Astrocyte (in vitro differentiated cells and primary cell): ENCODE data around the gene SPRY1. TPM values are rescaled to one million over a fixed set of nuclear protein-coding genes. Genes with fewer than 3 reads are reported as not detected.

ENCODE experiments used
- DNase-seq: peaks from one replicate; pipeline ENCODE4 v3.0.0-alpha.2; 2010; ENCODE audit warnings: low read depth
- FAIRE-seq: peaks from 2 replicates; lab custom pipeline; 2011; peaks lifted over from hg19 to GRCh38; lab: Jason Lieb, UNC
- H2AFZ ChIP-seq: 2 replicates; pipeline ENCODE4 v1.6.0; 2012; ENCODE audit warnings: low read depth, low read length, inconsistent platforms
- H3K27ac ChIP-seq: 2 replicates; pipeline ENCODE4 v1.5.1; 2011; ENCODE audit warnings: low read depth, low read length, inconsistent platforms
- H3K27me3 ChIP-seq: 2 replicates; pipeline ENCODE4 v1.6.0; 2011; ENCODE audit warnings: low read length, inconsistent platforms; ENCODE audit not compliant: insufficient read depth
- H3K36me3 ChIP-seq: 2 replicates; pipeline ENCODE4 v1.5.1; 2011; ENCODE audit warnings: low read length, inconsistent platforms; ENCODE audit not compliant: insufficient read depth
- H3K4me1 ChIP-seq: 2 replicates; pipeline ENCODE4 v1.5.1; 2011; ENCODE audit warnings: low read length, inconsistent platforms; ENCODE audit not compliant: insufficient read depth
- H3K4me2 ChIP-seq: 2 replicates; pipeline ENCODE4 v1.6.0; 2012; ENCODE audit warnings: low read length, inconsistent platforms
- H3K4me3 ChIP-seq: 2 replicates; pipeline ENCODE4 v1.5.1; 2011; ENCODE audit warnings: low read depth, mild to moderate bottlenecking, low read length, inconsistent platforms; ENCODE audit not compliant: insufficient read depth
- H3K79me2 ChIP-seq: 2 replicates; pipeline ENCODE4 v1.6.0; 2012; ENCODE audit warnings: mild to moderate bottlenecking, low read length, inconsistent platforms; ENCODE audit not compliant: insufficient read depth
- H3K9ac ChIP-seq: 2 replicates; pipeline ENCODE4 v1.6.0; 2012; ENCODE audit warnings: mild to moderate bottlenecking, low read length, inconsistent platforms
- H3K9me3 ChIP-seq: 2 replicates; pipeline ENCODE4 v1.5.1; 2012; ENCODE audit warnings: low read depth, mild to moderate bottlenecking, low read length, inconsistent platforms; ENCODE audit not compliant: insufficient read depth
- H4K20me1 ChIP-seq: 2 replicates; pipeline ENCODE4 v1.6.0; 2012; ENCODE audit warnings: low read length, inconsistent platforms; ENCODE audit not compliant: insufficient read depth
- H3K27ac Mint-ChIP-seq: one replicate; pipeline ENCODE4 v1.8.0; 2021; ENCODE audit warnings: mild to moderate bottlenecking, mixed read lengths; ENCODE audit not compliant: unreplicated experiment
- H3K27me3 Mint-ChIP-seq: one replicate; pipeline ENCODE4 v1.8.0; 2021; ENCODE audit warnings: low read depth, mixed read lengths; ENCODE audit not compliant: unreplicated experiment
- H3K36me3 Mint-ChIP-seq: one replicate; pipeline ENCODE4 v1.8.0; 2021; ENCODE audit warnings: low read depth, mixed read lengths; ENCODE audit not compliant: unreplicated experiment
- H3K4me1 Mint-ChIP-seq: one replicate; pipeline ENCODE4 v1.8.0; 2021; ENCODE audit warnings: low read depth, mixed read lengths; ENCODE audit not compliant: unreplicated experiment
- H3K4me3 Mint-ChIP-seq: one replicate; pipeline ENCODE4 v1.8.0; 2021; ENCODE audit warnings: mild to moderate bottlenecking, moderate library complexity, mixed read lengths; ENCODE audit not compliant: unreplicated experiment
- H3K9me3 Mint-ChIP-seq: one replicate; pipeline ENCODE4 v1.8.0; 2021; ENCODE audit warnings: mild to moderate bottlenecking, mixed read lengths; ENCODE audit not compliant: unreplicated experiment
- CTCF ChIP-seq: IDR thresholded peaks from 2 replicates; pipeline ENCODE4 v1.5.1; 2011; ENCODE audit warnings: low read depth, mild to moderate bottlenecking, inconsistent platforms, low read length, moderate library complexity; ENCODE audit not compliant: insufficient read depth
- EZH2 ChIP-seq: IDR thresholded peaks from 2 replicates; pipeline ENCODE4 v1.6.1; 2012; ENCODE audit warnings: mild to moderate bottlenecking, low read length, inconsistent platforms; ENCODE audit not compliant: insufficient read depth
- total RNA-seq: library from RNA; stranded (reverse); gene quantifications from 2 replicates; pipeline ENCODE4 v1.2.1, GENCODE V29; 2021

Gene SPRY1
- total RNA-seq, 1 donor from 2014 or later: 51.6 TPM

DNA sequence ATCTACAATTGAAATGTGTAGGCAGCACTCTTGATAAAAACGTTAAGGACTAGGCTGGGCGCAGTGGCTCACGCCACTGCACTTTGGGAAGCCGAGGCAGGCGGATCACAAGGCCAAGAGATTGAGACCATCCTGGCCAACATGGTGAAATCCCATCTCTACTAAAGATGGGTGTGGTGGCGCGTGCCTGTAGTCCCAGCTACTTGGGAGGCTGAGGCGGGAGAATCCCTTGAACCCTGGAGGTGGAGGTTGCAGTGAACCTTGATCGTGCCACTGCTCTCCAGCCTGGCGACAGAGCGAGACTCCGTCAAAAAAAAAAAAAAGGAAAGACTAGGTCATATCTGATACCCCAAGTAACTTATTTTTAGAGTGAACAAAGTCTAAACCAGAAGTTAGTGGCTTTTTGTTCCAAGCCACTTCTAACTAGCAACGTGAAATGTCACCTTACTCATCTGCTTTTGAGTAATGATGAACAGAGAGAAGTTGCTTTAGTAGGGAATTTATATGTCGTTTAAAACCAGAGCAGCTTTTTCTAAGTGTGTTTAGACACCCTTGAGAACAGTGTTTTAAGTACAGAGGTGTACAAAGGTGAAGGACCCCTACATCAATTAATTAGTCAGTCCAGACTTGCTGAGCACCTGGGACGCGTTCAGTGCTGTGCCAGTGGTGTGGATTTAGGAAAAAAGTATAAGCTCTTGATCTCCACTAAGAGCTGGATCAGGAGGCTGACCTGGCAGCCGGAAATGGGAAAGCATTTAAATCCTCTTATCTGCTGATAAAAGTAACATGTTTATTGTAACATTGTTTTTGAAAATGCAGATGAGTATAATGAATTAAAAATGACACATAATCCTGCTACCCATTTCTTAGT, 23.5 kb downstream of the SPRY1 start:
- Histone ChIP-seq H3K36me3 (no peaks in the 10 kb centered on the region), H3K27me3 (no peaks in the 10 kb centered on the region), H3K4me1 (peaks cover 25% of the 10 kb centered on the region), H3K9me3 (no peaks in the 10 kb centered on the region), H3K4me3 (no peak overlapping the region), H4K20me1 (no peaks in the 10 kb centered on the region), H2AFZ (no peak overlapping the region), H3K9ac (no peak overlapping the region), H3K79me2 (no peaks in the 10 kb centered on the region), H3K4me2 (no peak overlapping the region), H3K27ac (no peak overlapping the region)
- Mint-ChIP-seq H3K9me3 (peaks cover 4% of the 10 kb centered on the region), H3K4me3 (no peak overlapping the region), H3K36me3 (no peaks in the 10 kb centered on the region), H3K27me3 (no peaks in the 10 kb centered on the region), H3K27ac (no peak overlapping the region), H3K4me1 (peaks cover 21% of the 10 kb centered on the region)
- TF ChIP-seq CTCF (no peak), EZH2 (no peak)
- FAIRE-seq (no peak), DNase-seq (no peak)

GRCh38 chr4:123421227-123421936, 24.8 kb downstream of the SPRY1 start:
- H3K9ac ChIP-seq: no peak overlapping the region
- no peak overlapping the region for H3K27ac Mint-ChIP-seq
- H3K36me3 ChIP-seq: no peaks in the 10 kb centered on the region
- TF ChIP-seq EZH2: no peak
- no peaks in the 10 kb centered on the region for H4K20me1 ChIP-seq
- peaks cover 17% of the 10 kb centered on the region for H3K4me1 ChIP-seq
- H3K79me2 ChIP-seq: no peaks in the 10 kb centered on the region
- no peak overlapping the region for H3K4me2 ChIP-seq
- H3K27ac ChIP-seq: no peak overlapping the region
- H3K9me3 ChIP-seq: no peaks in the 10 kb centered on the region
- DNase-seq (no peak), FAIRE-seq (no peak)
- H3K4me1 Mint-ChIP-seq: peaks cover 15% of the 10 kb centered on the region
- H3K9me3 Mint-ChIP-seq: peaks cover 6% of the 10 kb centered on the region
- no peaks in the 10 kb centered on the region for H3K27me3 ChIP-seq
- H2AFZ ChIP-seq: no peak overlapping the region
- no peaks in the 10 kb centered on the region for H3K27me3 Mint-ChIP-seq
- no peaks in the 10 kb centered on the region for H3K36me3 Mint-ChIP-seq
- no peak overlapping the region for H3K4me3 Mint-ChIP-seq
- H3K4me3 ChIP-seq: no peak overlapping the region

GRCh38 chr4:123421937-123422781, 25.6 kb downstream of the SPRY1 start:
- no peak overlapping the region for H3K4me3 Mint-ChIP-seq

More at GRCh38 chr4:123421937-123422781, 25.6 kb downstream of the SPRY1 start:
- H3K27me3 ChIP-seq: no peaks in the 10 kb centered on the region
- H2AFZ ChIP-seq: no peak overlapping the region
- no peaks in the 10 kb centered on the region for H3K36me3 Mint-ChIP-seq
- peaks cover 13% of the 10 kb centered on the region for H3K4me1 Mint-ChIP-seq
- peaks cover 10% of the 10 kb centered on the region for H3K9me3 Mint-ChIP-seq
- no peak overlapping the region for H3K27ac Mint-ChIP-seq
- H3K4me1 ChIP-seq: peaks cover 15% of the 10 kb centered on the region
- TF ChIP-seq EZH2 (no peak), CTCF (no peak)
- no peaks in the 10 kb centered on the region for H3K9me3 ChIP-seq
- no peaks in the 10 kb centered on the region for H4K20me1 ChIP-seq
- no peak overlapping the region for H3K4me2 ChIP-seq
- no peak for DNase-seq
- no peak overlapping the region for H3K4me3 ChIP-seq
- no peak overlapping the region for H3K27ac ChIP-seq
- no peak overlapping the region for H3K9ac ChIP-seq
- no peak for FAIRE-seq
- no peaks in the 10 kb centered on the region for H3K36me3 ChIP-seq
- H3K27me3 Mint-ChIP-seq: no peaks in the 10 kb centered on the region
- no peaks in the 10 kb centered on the region for H3K79me2 ChIP-seq
